Endodermal cell (in vitro differentiated cells): ENCODE results near the gene SLC24A3. TPM values are rescaled to one million over a fixed set of nuclear protein-coding genes. Genes with fewer than 3 reads are reported as not detected.

Source experiments
- DNase-seq: peaks from one replicate; pipeline ENCODE4 v3.0.0-alpha.2; 2017
- H3K27ac ChIP-seq: 2 replicates; pipeline ENCODE4 v1.5.1; 2013; ENCODE audit warnings: mild to moderate bottlenecking, low read depth, low read length, moderate library complexity
- H3K27me3 ChIP-seq: 2 replicates; pipeline ENCODE4 v1.6.1; 2013; ENCODE audit warnings: mild to moderate bottlenecking, low read length, moderate library complexity; ENCODE audit not compliant: insufficient read depth, control insufficient read depth, poor library complexity, severe bottlenecking
- H3K36me3 ChIP-seq: 2 replicates; pipeline ENCODE4 v1.7.0; 2013; ENCODE audit warnings: mild to moderate bottlenecking, low read length, moderate library complexity; ENCODE audit not compliant: control insufficient read depth, insufficient read depth
- H3K4me1 ChIP-seq: one replicate; pipeline ENCODE4 v1.7.0; 2013; ENCODE audit warnings: low read length; ENCODE audit not compliant: control insufficient read depth, insufficient read depth
- H3K4me3 ChIP-seq: 2 replicates; pipeline ENCODE4 v1.5.1; 2013; ENCODE audit warnings: mild to moderate bottlenecking, low read length, moderate library complexity
- H3K9ac ChIP-seq: 2 replicates; pipeline ENCODE4 v1.6.1; 2013; ENCODE audit warnings: mild to moderate bottlenecking, low read length, moderate library complexity; ENCODE audit not compliant: poor library complexity, severe bottlenecking; ENCODE audit errors: extremely low read depth
- H3K9me3 ChIP-seq: 2 replicates; pipeline ENCODE4 v1.6.1; 2013; ENCODE audit warnings: mild to moderate bottlenecking, low read length, moderate library complexity; ENCODE audit not compliant: control insufficient read depth
- H3K27ac Mint-ChIP-seq: 2 replicates; pipeline ENCODE4 v1.8.0; 2020; ENCODE audit warnings: mixed read lengths
- H3K27me3 Mint-ChIP-seq: 2 replicates; pipeline ENCODE4 v1.8.0; 2021; ENCODE audit warnings: mild to moderate bottlenecking, mixed read lengths; ENCODE audit not compliant: insufficient read depth
- H3K36me3 Mint-ChIP-seq: 2 replicates; pipeline ENCODE4 v1.8.0; 2020; ENCODE audit warnings: low read depth, mixed read lengths
- H3K4me1 Mint-ChIP-seq: 2 replicates; pipeline ENCODE4 v1.8.0; 2020; ENCODE audit warnings: mixed read lengths
- H3K4me3 Mint-ChIP-seq: 2 replicates; pipeline ENCODE4 v1.8.0; 2020; ENCODE audit warnings: mild to moderate bottlenecking, moderate library complexity, mixed read lengths
- H3K9me3 Mint-ChIP-seq: 2 replicates; pipeline ENCODE4 v1.8.0; 2020; ENCODE audit warnings: mild to moderate bottlenecking, mixed read lengths
- CTCF ChIP-seq: fragments of 200-600 bp; sonication (generic); conservative IDR thresholded peaks from 2 replicates; pipeline ENCODE4 v1.5.0; 2021; ENCODE audit warnings: antibody characterized with exemption, mild to moderate bottlenecking
- WGBS, 2 experiments: methylation state at CpG; one replicate each; pipeline versions ENCODE4 v1.1.5 to v1.1.7; 2013; ENCODE audit warnings: missing lambda C conversion rate in 2 of 2, mixed read lengths in 1 of 2; ENCODE audit not compliant: insufficient coverage in 1 of 2, insufficient read length in 1 of 2; 5-methylcytosine and 5-hydroxymethylcytosine counted together
- total RNA-seq, 2 donors: library from RNA; stranded (reverse); fragmentation: NEBNext Ultra II Directional in 1 of 2; extraction: Animal tissue kit (Norgen Biotek cat#: 25700) in 1 of 2; gene quantifications; 2 replicates in 1 of 2; 3 replicates in 1 of 2; pipeline ENCODE4 v1.2.1, GENCODE V29; 2021

SLC24A3 gene
- total RNA-seq, 2 donors from 2014 or later = 1.5 to 1.8 TPM

GRCh38 chr20:19265646-19266374 is 53.4 kb downstream of the SLC24A3 start:
- no peaks in the 10 kb centered on the region for H3K9me3 Mint-ChIP-seq
- H3K27ac ChIP-seq = no peak overlapping the region
- H3K9ac ChIP-seq = no peak overlapping the region
- no peaks in the 10 kb centered on the region for H3K4me1 ChIP-seq
- no peak overlapping the region for H3K4me3 Mint-ChIP-seq
- no peak overlapping the region for H3K4me3 ChIP-seq
- 83 to 89% methylated on average over 1 to 3 of the region's 3 CpGs for WGBS, 2 experiments
- no peaks in the 10 kb centered on the region for H3K4me1 Mint-ChIP-seq
- H3K27me3 ChIP-seq = no peaks in the 10 kb centered on the region
- DNase-seq = peak; percentile 89
- no peak overlapping the region for H3K27ac Mint-ChIP-seq
- H3K9me3 ChIP-seq = no peaks in the 10 kb centered on the region
- no peaks in the 10 kb centered on the region for H3K36me3 ChIP-seq
- H3K27me3 Mint-ChIP-seq = no peaks in the 10 kb centered on the region
- H3K36me3 Mint-ChIP-seq = no peaks in the 10 kb centered on the region
- TF ChIP-seq CTCF = no peak

- no peak overlapping the region for H3K4me3 Mint-ChIP-seq
- WGBS, 2 experiments = 94 to 100% methylated on average over 2 of the region's 2 CpGs
- Histone ChIP-seq H3K9ac (no peak overlapping the region), H3K4me3 (no peak overlapping the region), H3K27ac (no peak overlapping the region), H3K27me3 (no peaks in the 10 kb centered on the region), H3K36me3 (no peaks in the 10 kb centered on the region), H3K9me3 (no peaks in the 10 kb centered on the region), H3K4me1 (no peaks in the 10 kb centered on the region)
- no peak for TF ChIP-seq CTCF
- H3K27me3 Mint-ChIP-seq = no peaks in the 10 kb centered on the region
- no peaks in the 10 kb centered on the region for H3K9me3 Mint-ChIP-seq
- H3K36me3 Mint-ChIP-seq = no peaks in the 10 kb centered on the region
- H3K27ac Mint-ChIP-seq = no peak overlapping the region
- H3K4me1 Mint-ChIP-seq = no peaks in the 10 kb centered on the region
- no peak for DNase-seq
Measured at GRCh38 chr20:19268426-19268825, 56.0 kb downstream of the SLC24A3 start.

GRCh38 chr20:19269737-19270340 is 57.4 kb downstream of the SLC24A3 start:
- WGBS, 2 experiments = 88 to 90% methylated on average over 3 to 8 of the region's 8 CpGs
- DNase-seq = peak; percentile 20
- Mint-ChIP-seq H3K4me1 (peaks cover under 1% of the 10 kb centered on the region), H3K27me3 (no peaks in the 10 kb centered on the region), H3K27ac (no peak overlapping the region), H3K4me3 (no peak overlapping the region), H3K9me3 (no peaks in the 10 kb centered on the region), H3K36me3 (no peaks in the 10 kb centered on the region)
- no peak overlapping the region for H3K27ac ChIP-seq
- H3K36me3 ChIP-seq = no peaks in the 10 kb centered on the region
- no peaks in the 10 kb centered on the region for H3K4me1 ChIP-seq
- H3K9ac ChIP-seq = no peak overlapping the region
- no peak for TF ChIP-seq CTCF
- H3K4me3 ChIP-seq = no peak overlapping the region
- H3K9me3 ChIP-seq = no peaks in the 10 kb centered on the region
- no peaks in the 10 kb centered on the region for H3K27me3 ChIP-seq
